Measurements from ENCODE around the gene PPARG. TPM values are rescaled to one million over a fixed set of nuclear protein-coding genes. Genes with fewer than 3 reads are reported as not detected.
"Not testable (repeated sequence)": the region's sequence is repeated elsewhere in the genome, so short reads cannot be mapped to it uniquely, and the experiment has no call there.

PPARG gene
- total RNA-seq, 1 donor from 2014 or later = 3.2 TPM

DNA sequence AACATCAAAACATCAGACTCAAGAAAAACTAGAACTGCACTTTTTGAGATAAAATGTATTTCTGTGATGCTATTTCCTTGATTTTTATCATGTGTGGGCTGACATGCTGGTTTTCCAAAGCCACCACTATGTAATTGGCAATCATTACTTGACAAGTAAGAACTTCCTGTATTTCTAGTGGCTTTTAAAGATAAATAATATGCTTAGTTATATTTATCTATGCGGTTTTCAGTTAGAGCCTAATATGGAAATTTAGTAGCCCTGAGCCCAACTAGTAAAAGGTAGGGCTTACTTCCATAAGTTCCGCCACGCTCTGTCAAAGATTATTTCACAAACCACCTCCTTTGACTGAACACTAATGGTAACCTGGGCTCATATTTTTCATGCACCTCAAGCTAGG is 91.6 kb downstream of the PPARG start:
- Mint-ChIP-seq H3K27me3 (ENCODE audit: unreplicated experiment) (no peaks in the 10 kb centered on the region), H3K27ac (ENCODE audit: unreplicated experiment) (no peak overlapping the region), H3K4me3 (ENCODE audit: unreplicated experiment) (no peak overlapping the region), H3K36me3 (ENCODE audit: low read depth, unreplicated experiment) (peaks cover 4% of the 10 kb centered on the region), H3K9me3 (ENCODE audit: unreplicated experiment) (no peaks in the 10 kb centered on the region), H3K4me1 (ENCODE audit: unreplicated experiment) (peaks cover 10% of the 10 kb centered on the region)
- DNase-seq (ENCODE audit: low spot score) = no peak
- TF ChIP-seq CTCF (IDR thresholded peaks at IDR 0.05; ENCODE audit: unreplicated experiment) = no peak

DNA sequence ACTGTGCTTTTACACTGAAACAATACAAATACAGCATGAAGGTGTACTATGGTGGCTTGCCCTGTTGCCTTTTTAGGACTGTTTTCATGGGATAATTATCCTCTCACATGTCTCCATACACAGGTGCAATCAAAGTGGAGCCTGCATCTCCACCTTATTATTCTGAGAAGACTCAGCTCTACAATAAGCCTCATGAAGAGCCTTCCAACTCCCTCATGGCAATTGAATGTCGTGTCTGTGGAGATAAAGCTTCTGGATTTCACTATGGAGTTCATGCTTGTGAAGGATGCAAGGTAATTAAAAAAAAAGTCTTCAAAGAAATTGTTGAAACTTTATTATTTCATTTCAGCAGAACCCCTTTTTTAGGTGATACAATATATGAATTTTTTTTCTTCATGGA is 92.3 kb downstream of the PPARG start:
- no peak for DNase-seq (ENCODE audit: low spot score)
- H3K27ac Mint-ChIP-seq (ENCODE audit: unreplicated experiment) = no peak overlapping the region
- TF ChIP-seq CTCF (IDR thresholded peaks at IDR 0.05; ENCODE audit: unreplicated experiment) = no peak
- H3K4me3 Mint-ChIP-seq (ENCODE audit: unreplicated experiment) = no peak overlapping the region
- peaks cover 4% of the 10 kb centered on the region for H3K36me3 Mint-ChIP-seq (ENCODE audit: low read depth, unreplicated experiment)
- no peaks in the 10 kb centered on the region for H3K27me3 Mint-ChIP-seq (ENCODE audit: unreplicated experiment)
- no peaks in the 10 kb centered on the region for H3K9me3 Mint-ChIP-seq (ENCODE audit: unreplicated experiment)
- peaks cover 10% of the 10 kb centered on the region for H3K4me1 Mint-ChIP-seq (ENCODE audit: unreplicated experiment)

DNA sequence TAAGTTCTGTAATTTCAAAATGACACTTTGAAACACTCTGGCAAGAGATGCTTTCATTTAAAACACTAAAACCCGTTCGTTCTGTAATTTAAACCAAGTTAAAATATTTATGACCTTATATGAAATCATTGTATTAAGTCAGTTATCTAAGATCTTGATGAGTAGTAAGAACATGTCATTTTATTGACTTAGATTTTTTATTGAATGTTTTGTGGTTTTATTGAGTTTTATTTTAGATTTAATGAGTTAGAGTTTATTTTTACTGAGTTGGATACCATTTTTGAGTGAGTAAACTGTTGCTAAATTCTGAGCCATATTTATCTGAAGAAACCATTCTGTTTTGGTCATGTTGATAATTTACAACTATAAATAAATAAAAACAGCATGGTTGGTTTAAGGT is 94.3 kb downstream of the PPARG start:
- no peak for DNase-seq (ENCODE audit: low spot score)
- Mint-ChIP-seq H3K9me3 (ENCODE audit: unreplicated experiment) (no peaks in the 10 kb centered on the region), H3K27ac (ENCODE audit: unreplicated experiment) (no peak overlapping the region), H3K4me1 (ENCODE audit: unreplicated experiment) (peaks cover 10% of the 10 kb centered on the region), H3K27me3 (ENCODE audit: unreplicated experiment) (no peaks in the 10 kb centered on the region), H3K4me3 (ENCODE audit: unreplicated experiment) (no peak overlapping the region), H3K36me3 (ENCODE audit: low read depth, unreplicated experiment) (peaks cover 4% of the 10 kb centered on the region)
- no peak for TF ChIP-seq CTCF (IDR thresholded peaks at IDR 0.05; ENCODE audit: unreplicated experiment)

- no peaks in the 10 kb centered on the region for H3K27me3 Mint-ChIP-seq (ENCODE audit: unreplicated experiment)
- H3K9me3 Mint-ChIP-seq (ENCODE audit: unreplicated experiment) = no peaks in the 10 kb centered on the region
- H3K4me3 Mint-ChIP-seq (ENCODE audit: unreplicated experiment) = no peak overlapping the region
- H3K27ac Mint-ChIP-seq (ENCODE audit: unreplicated experiment) = no peak overlapping the region
- H3K4me1 Mint-ChIP-seq (ENCODE audit: unreplicated experiment) = peaks cover 6% of the 10 kb centered on the region
- H3K36me3 Mint-ChIP-seq (ENCODE audit: low read depth, unreplicated experiment) = peaks cover under 1% of the 10 kb centered on the region
- no peak for DNase-seq (ENCODE audit: low spot score)
- no peak for TF ChIP-seq CTCF (IDR thresholded peaks at IDR 0.05; ENCODE audit: unreplicated experiment)
Measured at GRCh38 chr3:12384451-12385233, 95.8 kb downstream of the PPARG start.

GRCh38 chr3:12386514-12387291 is 97.8 kb downstream of the PPARG start:
- not testable (repeated sequence) for H3K36me3 Mint-ChIP-seq (ENCODE audit: low read depth, unreplicated experiment); H3K4me3 Mint-ChIP-seq (ENCODE audit: unreplicated experiment); H3K27me3 Mint-ChIP-seq (ENCODE audit: unreplicated experiment); H3K4me1 Mint-ChIP-seq (ENCODE audit: unreplicated experiment); H3K27ac Mint-ChIP-seq (ENCODE audit: unreplicated experiment); DNase-seq (ENCODE audit: low spot score); H3K9me3 Mint-ChIP-seq (ENCODE audit: unreplicated experiment)
